NCI-H748 (cell line): ENCODE results near the gene MED13L.
"Not testable (repeated sequence)": the region's sequence is repeated elsewhere in the genome, so short reads cannot be mapped to it uniquely, and the experiment has no call there.

ENCODE experiments used
- DNase-seq: peaks from one replicate; lab custom pipeline; 2025; ENCODE audit not compliant: unreplicated experiment; lab: John Stamatoyannopoulos, UW

MED13L gene

DNA sequence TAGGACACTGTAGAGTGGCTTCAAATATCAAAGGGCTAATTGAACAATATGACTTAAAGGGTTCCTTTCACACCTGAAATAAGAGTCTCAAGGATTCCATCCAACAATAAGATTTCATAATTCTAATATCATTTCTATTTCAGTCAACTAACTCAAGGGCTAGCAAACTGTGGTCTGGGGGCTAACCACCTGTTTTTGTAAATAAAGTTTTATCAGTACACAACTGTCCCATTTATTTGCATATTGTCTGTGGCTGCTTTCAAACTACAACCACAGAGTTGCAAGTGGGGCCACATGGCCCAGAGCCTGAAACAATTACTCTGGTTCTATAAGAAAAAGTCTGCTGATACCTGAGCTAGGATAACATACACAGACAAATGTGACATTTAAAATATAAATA is 29.1 kb downstream of the MED13L start:
- no peak for DNase-seq

DNA sequence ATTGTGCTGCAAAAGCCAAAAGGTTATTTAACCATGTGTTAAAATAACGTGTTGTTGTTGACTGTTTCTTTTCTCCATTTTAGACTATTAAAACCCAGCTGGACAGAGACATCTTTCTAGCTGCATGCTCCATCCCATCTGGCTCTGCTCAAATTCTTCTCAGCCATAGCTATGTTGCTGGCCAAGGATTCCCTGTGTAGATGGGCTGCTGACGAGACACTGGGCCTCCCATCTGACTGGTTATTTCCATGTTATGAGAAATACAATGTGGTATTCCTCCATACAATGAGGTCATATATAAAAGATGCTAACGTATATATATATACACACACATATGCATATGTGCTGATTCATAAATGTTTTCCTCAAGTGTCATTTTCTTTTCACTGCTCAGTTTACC is 30.1 kb downstream of the MED13L start:
- no peak for DNase-seq

DNA sequence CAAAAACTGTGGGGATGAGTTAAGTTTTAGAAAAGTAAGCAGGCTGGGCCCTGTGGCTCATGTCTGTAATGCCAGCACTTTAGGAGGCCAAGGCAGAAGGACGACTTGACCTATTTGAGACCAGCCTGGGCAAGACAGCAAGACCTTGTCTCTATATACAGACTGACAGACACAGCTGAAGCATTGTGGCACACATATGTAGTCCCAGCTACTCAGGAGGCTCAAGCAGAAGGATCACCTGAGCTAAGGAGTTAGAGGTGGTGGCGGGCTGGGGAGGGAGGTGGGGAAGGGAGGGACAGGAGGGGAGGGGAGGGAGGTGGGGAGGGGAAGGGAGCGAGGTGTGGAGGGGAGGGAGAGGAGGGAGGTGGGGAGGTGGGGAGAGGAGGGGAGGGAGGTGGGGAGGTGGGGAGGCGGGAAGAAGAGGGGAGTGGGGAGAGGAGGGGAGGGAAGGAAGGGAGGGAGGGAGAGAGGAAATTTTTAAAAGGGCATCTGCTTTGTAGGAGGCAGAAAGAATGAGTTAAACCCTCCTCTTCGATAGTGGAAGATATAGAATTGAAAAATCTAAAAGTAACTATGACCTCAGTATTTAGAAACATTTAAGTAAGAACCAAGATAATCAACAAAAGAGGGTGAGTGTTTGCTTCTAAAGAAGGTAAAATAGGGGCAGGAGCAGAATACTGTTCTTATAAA is 30.9 kb downstream of the MED13L start:
- DNase-seq = no peak

- no peak for DNase-seq
Measured at GRCh38 chr12:116245189-116245588, 32.3 kb downstream of the MED13L start.

DNA sequence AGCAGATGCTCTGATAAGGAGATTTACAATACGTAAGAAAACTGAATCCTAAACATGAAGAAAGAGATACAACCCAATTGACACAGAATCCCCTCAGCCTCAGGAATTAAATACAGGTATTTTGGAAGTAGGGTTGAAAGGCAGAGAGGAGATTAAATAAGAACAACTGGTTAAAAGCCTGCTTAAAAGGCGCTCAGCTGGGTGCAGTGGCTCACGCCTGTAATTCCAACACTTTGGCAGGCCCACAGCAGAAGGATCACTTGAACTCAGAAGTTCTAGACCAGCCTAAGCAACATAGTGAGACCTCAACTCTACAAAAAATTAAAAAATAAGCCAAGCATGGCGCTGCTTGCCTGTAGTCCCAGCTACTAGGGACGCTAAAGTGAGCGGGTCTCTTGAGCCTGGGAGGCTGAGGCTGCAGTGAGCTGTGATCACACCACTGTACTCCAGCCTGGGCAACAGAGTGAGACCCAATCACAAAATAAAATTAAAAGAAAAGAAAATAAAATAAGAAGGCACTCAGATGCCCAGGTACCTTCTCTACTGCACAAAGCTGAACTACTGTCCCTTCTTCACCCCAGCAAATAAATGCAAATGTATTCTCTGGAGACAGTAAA is 32.9 kb downstream of the MED13L start:
- DNase-seq = no peak

DNA sequence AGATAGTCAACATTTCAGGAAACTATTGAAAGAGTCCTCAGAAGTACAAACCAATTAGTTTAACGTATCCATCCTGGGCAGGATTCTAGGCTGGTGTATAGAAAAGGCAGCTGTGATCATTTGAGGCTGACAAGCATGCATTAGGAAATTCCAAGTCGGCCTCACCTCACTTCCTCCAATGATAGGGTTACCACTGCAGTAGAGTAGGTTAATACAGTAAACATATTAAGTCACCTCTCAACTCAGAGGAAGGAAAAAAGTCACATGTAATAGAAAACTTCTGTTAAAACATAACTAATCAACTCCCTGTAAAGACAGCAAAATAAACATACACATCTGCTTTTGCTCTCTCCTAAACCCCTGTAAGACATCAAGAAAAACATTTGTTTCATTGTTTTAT is 33.5 kb downstream of the MED13L start:
- no peak for DNase-seq

DNA sequence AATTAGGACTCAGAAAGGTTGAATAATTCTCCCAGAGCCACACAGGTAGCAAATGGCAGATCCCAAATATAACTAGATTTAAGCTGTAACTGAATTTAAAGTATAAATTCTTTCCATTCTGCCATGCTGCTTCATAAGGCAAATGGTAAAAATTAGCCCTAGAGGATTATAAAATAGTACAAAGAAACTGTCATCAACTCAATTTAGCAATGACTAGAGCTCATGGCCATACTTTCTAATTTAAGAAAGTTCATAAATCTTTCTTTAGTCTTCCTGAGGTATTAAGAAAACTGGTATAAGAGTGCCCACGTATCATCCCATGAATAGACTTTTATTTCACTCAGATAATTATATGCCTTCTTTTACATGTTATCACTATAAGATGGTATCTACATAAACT is 34.8 kb downstream of the MED13L start:
- no peak for DNase-seq

DNA sequence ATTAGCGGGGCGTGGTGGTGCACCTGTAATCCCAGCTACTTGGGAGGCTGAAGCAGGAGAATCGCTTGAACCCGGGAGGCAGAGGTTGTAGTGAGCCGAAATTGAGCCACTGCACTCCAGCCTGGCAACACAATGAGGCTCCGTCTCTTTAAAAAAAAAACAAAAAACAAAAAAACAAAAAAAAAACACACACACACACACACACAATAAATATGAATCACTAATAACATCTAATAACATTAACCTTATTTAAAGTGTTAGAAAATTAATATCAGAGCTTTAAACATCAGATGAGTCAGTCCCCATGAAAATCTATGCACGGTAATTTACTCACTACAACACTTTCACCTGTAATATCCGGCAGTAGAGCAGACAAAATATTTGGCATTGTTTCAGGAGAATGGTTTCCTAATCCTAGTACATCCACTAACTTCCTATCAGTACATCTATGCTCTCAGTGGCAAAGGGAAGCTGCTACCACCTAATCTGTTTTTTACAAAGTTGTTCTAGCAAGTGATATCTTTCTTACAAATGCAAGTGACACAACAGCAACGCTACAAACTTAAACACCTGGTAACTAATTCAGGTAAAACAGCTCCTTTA is 36.2 kb downstream of the MED13L start:
- DNase-seq = no peak

DNA sequence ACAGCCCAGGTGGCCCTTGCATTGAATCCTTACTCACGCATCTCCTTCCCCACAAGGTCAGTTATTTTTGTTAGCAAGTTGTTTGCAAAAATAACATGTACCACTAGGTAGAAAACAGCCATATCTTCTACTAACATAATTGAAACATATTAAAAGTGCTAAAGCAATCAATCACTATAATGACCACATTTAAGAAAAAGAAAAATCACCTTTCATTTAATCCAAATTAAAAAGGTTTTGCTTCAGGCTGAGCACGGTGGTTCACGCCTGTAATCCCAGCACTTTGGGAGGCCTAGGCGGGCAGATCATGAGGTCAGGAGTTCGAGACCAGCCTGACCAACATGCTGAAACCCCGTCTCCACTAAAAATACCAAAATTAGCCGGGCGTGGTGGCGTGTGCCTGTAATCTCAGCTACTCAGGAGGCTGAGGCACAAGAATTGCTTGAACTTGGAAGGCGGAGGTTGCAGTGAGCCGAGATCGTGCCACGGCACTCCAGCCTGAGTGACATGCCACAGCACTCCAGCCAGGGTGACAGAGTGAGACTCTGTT is 38.8 kb downstream of the MED13L start:
- DNase-seq = not testable (repeated sequence)

DNA sequence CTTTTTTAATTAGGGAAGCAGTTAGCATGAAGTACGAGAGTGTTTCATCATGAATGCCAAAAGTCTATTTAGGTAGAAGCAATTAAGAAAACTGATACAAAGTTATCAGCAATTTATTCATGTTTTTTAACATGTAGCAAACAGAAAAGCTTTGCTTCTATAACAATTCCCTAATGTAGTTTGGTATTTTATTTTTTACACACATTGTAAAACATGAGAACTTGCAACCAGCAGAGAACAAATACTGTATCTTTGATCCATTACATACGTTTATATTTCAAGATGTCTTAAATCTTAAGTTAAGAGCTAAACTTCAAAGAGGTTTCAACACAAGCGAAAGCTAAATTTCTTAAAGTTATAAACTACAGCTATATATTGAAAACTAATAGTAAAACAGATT is 39.3 kb downstream of the MED13L start:
- DNase-seq = no peak

GRCh38 chr12:116236976-116237375 is 40.5 kb downstream of the MED13L start:
- DNase-seq = no peak

GRCh38 chr12:116236148-116236731 is 41.3 kb downstream of the MED13L start:
- peak; percentile 57 for DNase-seq

GRCh38 chr12:116234148-116234547 is 43.3 kb downstream of the MED13L start:
- not testable (repeated sequence) for DNase-seq

GRCh38 chr12:116233669-116234068 is 43.8 kb downstream of the MED13L start:
- DNase-seq = no peak

DNA sequence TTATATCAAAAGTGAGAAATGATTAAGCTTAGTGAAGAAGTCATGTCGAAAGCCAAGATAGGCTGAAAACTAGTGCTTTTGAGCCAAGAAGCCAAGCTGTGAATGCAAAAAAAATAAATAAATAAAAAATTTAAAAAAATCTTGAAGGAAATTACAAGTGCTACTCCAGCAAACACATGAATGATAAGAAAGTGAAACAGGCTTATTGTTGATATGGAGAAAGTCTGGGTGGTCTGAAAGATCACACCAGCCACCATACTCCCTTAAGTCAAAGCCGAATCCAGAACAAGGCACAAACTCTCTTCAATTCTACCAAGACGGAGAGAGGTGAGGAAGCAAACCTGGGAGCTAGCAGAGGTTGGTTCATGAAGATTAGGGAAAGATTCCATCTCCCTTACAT is 49.7 kb downstream of the MED13L start:
- no peak for DNase-seq

GRCh38 chr12:116226026-116226425 is 51.5 kb downstream of the MED13L start:
- DNase-seq = peak; percentile 62

GRCh38 chr12:116222358-116222757 is 55.1 kb downstream of the MED13L start:
- DNase-seq = peak; percentile 36

DNA sequence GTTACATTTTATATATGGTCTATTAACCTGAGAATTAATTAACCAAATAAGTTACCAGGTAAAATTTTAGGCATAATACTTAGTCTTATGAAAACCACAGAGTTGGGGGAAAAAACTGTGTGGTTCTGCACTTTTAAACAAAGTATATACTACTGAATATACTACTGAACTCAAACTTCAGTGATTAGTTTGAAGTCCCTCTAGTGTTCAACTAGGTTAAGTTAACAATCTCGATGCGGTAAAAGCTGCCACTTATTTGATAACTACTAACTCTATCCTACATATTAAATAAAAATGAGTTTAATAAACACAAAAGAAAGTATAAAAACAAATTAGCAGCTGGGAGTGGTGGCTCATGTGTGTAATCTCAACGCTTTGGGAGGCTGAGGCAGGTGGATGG is 56.7 kb downstream of the MED13L start:
- no peak for DNase-seq

GRCh38 chr12:116217045-116217735 is 60.3 kb downstream of the MED13L start:
- no peak for DNase-seq

- DNase-seq = no peak
Measured at GRCh38 chr12:116216022-116216756, 61.3 kb downstream of the MED13L start.

DNA sequence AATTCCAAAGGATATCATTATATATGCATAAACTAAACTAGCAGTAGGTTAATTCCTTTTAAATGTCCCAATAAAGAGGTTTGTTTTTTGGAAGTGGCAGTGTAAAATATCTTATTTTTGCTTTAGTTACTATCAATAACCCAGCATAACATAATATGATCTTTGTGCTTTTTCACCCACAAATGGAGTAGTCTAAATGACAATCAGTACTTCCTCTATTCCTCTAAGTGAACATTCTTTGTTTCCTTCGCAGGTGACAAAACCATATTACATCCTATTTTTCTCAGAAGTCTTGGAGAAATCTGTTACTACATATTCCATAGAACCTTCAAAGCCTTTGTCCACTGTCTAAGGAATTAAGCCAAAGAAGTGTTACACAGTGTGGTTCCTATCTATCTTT is 62.5 kb downstream of the MED13L start:
- no peak for DNase-seq
